ENCODE results near the gene MYO18A. TPM values are rescaled to one million over a fixed set of nuclear protein-coding genes. Genes with fewer than 3 reads are reported as not detected.

MYO18A gene
- total RNA-seq, 1 donor from 2014 or later, result 167 TPM

GRCh38 chr17:29032857-29033197, 147.4 kb downstream of the MYO18A start:
- no peak for DNase-seq (ENCODE audit: low read depth)

GRCh38 chr17:29032013-29032856, 148.0 kb downstream of the MYO18A start:
- no peak for DNase-seq (ENCODE audit: low read depth)

GRCh38 chr17:29031488-29031887, 148.7 kb downstream of the MYO18A start:
- DNase-seq (ENCODE audit: low read depth), result no peak

- no peak for DNase-seq (ENCODE audit: low read depth)
Observed at GRCh38 chr17:29024316-29024952, 155.8 kb downstream of the MYO18A start.

GRCh38 chr17:29022074-29022473, 158.1 kb downstream of the MYO18A start:
- DNase-seq (ENCODE audit: low read depth), result no peak

- no peak for DNase-seq (ENCODE audit: low read depth)
Observed at GRCh38 chr17:29021226-29021625, 159.0 kb downstream of the MYO18A start.

Other genes starting within 250 kb of the MYO18A start
- 18.5 and 21.4 TPM in 2 replicates for gene PHF12, start 228.9 kb downstream of the MYO18A start, total RNA-seq
- 0.16 and 0.57 TPM in 2 replicates for gene SEZ6, start 174.4 kb downstream of the MYO18A start, total RNA-seq
- 6.4 and 17.5 TPM in 2 replicates for gene PIPOX, start 137.3 kb downstream of the MYO18A start, total RNA-seq
- gene CRYBA1, start 66.5 kb upstream of the MYO18A start, total RNA-seq, result not detected in 2 replicates
- gene NUFIP2, start 113.8 kb upstream of the MYO18A start, total RNA-seq, result 69.0 and 75.1 TPM in 2 replicates
- 45.5 and 45.8 TPM in 2 replicates for gene TAOK1, start 210.0 kb upstream of the MYO18A start, total RNA-seq